Ishikawa (cell line): ENCODE measurements around the gene EEF1AKMT4.

Experiments used
- CEBPB ChIP-seq: IDR thresholded peaks from 2 replicates; pipeline ENCODE4 v1.6.1; 2012
- CREB1 ChIP-seq: IDR thresholded peaks from 2 replicates; pipeline ENCODE4 v1.6.1; 2012; ENCODE audit warnings: low read depth
- EGR1 ChIP-seq: IDR thresholded peaks from 2 replicates; pipeline ENCODE4 v1.6.1; 2012
- EP300 ChIP-seq: IDR thresholded peaks from 2 replicates; pipeline ENCODE4 v1.6.1; 2012; ENCODE audit warnings: borderline replicate concordance
- FOXM1 ChIP-seq: IDR thresholded peaks from 2 replicates; pipeline ENCODE4 v1.6.1; 2012; ENCODE audit warnings: low read depth, borderline replicate concordance
- NFIC ChIP-seq: IDR thresholded peaks from 2 replicates; pipeline ENCODE4 v1.6.1; 2012
- RAD21 ChIP-seq: IDR thresholded peaks from 2 replicates; pipeline ENCODE4 v1.6.1; 2012; ENCODE audit warnings: low read depth
- TAF1 ChIP-seq: IDR thresholded peaks from 2 replicates; pipeline ENCODE4 v1.6.1; 2012; ENCODE audit warnings: low read depth, mild to moderate bottlenecking
- TCF12 ChIP-seq: IDR thresholded peaks from 2 replicates; pipeline ENCODE4 v1.6.1; 2012; ENCODE audit warnings: low read depth
- TEAD4 ChIP-seq: IDR thresholded peaks from 2 replicates; pipeline ENCODE4 v1.6.1; 2012
- YY1 ChIP-seq: IDR thresholded peaks from 2 replicates; pipeline ENCODE4 v1.6.1; 2012; ENCODE audit warnings: low read depth
- ZBTB7A ChIP-seq: IDR thresholded peaks from 2 replicates; pipeline ENCODE4 v1.6.1; 2012; ENCODE audit warnings: low read depth
- TF ChIP-seq, protein P1 (sequence below): IDR thresholded peaks from 2 replicates; pipeline ENCODE4 v1.6.1; 2012
- TF ChIP-seq, protein P2 (sequence below): IDR thresholded peaks from 2 replicates; pipeline ENCODE4 v1.6.1; 2012
- TF ChIP-seq, protein P3 (sequence below): IDR thresholded peaks from 2 replicates; pipeline ENCODE4 v1.6.1; 2012; ENCODE audit warnings: low read depth, mild to moderate bottlenecking

The EEF1AKMT4 gene

GRCh38 chr3:184306341-184306972, 57.0 kb downstream of the EEF1AKMT4 start:
- no peak for TF ChIP-seq TEAD4
- TF ChIP-seq TAF1: no peak
- no peak for TF ChIP-seq EP300
- TF ChIP-seq NFIC: no peak
- no peak for TF ChIP-seq TCF12
- TF ChIP-seq ZBTB7A: no peak
- no peak for TF ChIP-seq YY1
- no peak for TF ChIP-seq RAD21
- TF ChIP-seq EGR1: no peak
- TF ChIP-seq CEBPB: no peak
- TF ChIP-seq, protein P1, sequence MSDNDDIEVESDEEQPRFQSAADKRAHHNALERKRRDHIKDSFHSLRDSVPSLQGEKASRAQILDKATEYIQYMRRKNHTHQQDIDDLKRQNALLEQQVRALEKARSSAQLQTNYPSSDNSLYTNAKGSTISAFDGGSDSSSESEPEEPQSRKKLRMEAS: no peak
- TF ChIP-seq FOXM1: no peak
- TF ChIP-seq, protein P2, sequence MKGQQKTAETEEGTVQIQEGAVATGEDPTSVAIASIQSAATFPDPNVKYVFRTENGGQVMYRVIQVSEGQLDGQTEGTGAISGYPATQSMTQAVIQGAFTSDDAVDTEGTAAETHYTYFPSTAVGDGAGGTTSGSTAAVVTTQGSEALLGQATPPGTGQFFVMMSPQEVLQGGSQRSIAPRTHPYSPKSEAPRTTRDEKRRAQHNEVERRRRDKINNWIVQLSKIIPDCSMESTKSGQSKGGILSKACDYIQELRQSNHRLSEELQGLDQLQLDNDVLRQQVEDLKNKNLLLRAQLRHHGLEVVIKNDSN: no peak
- TF ChIP-seq, protein P3, sequence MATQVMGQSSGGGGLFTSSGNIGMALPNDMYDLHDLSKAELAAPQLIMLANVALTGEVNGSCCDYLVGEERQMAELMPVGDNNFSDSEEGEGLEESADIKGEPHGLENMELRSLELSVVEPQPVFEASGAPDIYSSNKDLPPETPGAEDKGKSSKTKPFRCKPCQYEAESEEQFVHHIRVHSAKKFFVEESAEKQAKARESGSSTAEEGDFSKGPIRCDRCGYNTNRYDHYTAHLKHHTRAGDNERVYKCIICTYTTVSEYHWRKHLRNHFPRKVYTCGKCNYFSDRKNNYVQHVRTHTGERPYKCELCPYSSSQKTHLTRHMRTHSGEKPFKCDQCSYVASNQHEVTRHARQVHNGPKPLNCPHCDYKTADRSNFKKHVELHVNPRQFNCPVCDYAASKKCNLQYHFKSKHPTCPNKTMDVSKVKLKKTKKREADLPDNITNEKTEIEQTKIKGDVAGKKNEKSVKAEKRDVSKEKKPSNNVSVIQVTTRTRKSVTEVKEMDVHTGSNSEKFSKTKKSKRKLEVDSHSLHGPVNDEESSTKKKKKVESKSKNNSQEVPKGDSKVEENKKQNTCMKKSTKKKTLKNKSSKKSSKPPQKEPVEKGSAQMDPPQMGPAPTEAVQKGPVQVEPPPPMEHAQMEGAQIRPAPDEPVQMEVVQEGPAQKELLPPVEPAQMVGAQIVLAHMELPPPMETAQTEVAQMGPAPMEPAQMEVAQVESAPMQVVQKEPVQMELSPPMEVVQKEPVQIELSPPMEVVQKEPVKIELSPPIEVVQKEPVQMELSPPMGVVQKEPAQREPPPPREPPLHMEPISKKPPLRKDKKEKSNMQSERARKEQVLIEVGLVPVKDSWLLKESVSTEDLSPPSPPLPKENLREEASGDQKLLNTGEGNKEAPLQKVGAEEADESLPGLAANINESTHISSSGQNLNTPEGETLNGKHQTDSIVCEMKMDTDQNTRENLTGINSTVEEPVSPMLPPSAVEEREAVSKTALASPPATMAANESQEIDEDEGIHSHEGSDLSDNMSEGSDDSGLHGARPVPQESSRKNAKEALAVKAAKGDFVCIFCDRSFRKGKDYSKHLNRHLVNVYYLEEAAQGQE: no peak
- TF ChIP-seq CREB1: no peak

DNA sequence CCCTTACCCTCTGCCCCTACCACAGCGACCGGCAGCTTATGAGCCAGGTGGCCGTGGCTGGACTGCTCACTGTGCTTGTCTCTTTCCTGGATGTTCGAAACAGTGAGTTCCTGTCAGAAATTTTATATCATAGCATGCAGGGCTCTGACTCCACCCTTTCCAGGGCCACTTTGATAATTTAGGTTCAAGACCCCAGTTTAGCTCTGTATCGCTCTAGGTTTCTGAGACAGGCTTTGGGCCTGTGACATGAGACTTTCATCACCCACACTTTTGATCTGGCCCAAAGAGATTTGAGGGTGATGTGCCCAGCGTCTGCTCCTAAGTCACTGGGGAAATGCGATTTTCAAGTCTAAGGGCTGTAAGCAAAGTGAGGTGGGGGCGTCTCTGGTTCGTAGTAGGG, 58.4 kb downstream of the EEF1AKMT4 start:
- TF ChIP-seq, protein P3: no peak
- TF ChIP-seq CEBPB: no peak
- TF ChIP-seq TEAD4: no peak
- no peak for TF ChIP-seq NFIC
- TF ChIP-seq TCF12: no peak
- no peak for TF ChIP-seq ZBTB7A
- no peak for TF ChIP-seq CREB1
- no peak for TF ChIP-seq EP300
